AG09319 (cell line): ENCODE data around the gene PCK1.

Experiments used
- DNase-seq: peaks from one replicate; pipeline ENCODE4 v3.0.0-alpha.2; 2010; ENCODE audit warnings: low read depth; ENCODE audit errors: extremely low read depth
- TF ChIP-seq, protein P1 (sequence below): IDR thresholded peaks from 2 replicates; pipeline ENCODE4 v1.5.1; 2011; ENCODE audit warnings: low read depth, mild to moderate bottlenecking, inconsistent platforms, low read length, moderate library complexity

The PCK1 gene

DNA sequence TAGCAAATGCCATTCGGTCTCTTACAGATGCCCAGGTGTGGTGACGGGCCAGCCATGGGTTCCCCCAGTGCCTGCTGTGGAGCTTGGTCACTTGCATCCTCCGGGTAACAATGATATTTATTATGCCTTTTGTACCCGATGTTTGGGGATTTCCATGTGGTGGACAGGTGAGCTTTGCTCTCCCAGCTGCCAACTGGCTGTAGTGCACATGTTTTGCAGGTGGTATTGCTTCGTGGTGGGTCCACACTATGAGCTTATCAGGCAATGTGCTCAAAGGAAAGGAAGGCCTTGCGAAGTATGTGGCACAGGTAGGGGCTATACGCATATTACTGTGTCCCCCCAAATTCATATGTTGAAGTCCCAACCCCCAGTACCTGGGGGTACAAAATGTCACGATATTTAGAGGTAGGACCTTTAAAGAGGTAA, 31.7 kb upstream of the PCK1 start:
- DNase-seq, result no peak
- TF ChIP-seq, protein P1, sequence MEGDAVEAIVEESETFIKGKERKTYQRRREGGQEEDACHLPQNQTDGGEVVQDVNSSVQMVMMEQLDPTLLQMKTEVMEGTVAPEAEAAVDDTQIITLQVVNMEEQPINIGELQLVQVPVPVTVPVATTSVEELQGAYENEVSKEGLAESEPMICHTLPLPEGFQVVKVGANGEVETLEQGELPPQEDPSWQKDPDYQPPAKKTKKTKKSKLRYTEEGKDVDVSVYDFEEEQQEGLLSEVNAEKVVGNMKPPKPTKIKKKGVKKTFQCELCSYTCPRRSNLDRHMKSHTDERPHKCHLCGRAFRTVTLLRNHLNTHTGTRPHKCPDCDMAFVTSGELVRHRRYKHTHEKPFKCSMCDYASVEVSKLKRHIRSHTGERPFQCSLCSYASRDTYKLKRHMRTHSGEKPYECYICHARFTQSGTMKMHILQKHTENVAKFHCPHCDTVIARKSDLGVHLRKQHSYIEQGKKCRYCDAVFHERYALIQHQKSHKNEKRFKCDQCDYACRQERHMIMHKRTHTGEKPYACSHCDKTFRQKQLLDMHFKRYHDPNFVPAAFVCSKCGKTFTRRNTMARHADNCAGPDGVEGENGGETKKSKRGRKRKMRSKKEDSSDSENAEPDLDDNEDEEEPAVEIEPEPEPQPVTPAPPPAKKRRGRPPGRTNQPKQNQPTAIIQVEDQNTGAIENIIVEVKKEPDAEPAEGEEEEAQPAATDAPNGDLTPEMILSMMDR, result no peak

DNA sequence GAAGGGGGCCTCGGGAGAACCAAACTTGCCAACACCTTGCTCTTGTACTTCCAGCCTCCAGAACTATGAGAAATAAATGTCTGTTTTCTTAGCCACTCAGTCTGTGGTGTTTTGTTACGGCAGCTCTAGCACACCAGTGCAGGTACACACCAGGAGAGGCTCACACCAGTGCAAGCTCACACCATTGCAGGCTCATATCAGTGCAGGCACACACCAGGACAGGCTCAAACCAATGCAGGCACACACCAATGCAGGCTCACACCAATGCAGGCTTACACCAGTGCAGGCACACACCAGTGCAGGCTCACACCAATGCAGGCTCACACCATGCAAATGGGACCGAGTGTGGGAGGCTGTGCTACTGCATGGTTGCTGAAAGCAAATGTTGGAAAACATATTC, 31.1 kb upstream of the PCK1 start:
- no peak for DNase-seq
- TF ChIP-seq, protein P1, result no peak

DNA sequence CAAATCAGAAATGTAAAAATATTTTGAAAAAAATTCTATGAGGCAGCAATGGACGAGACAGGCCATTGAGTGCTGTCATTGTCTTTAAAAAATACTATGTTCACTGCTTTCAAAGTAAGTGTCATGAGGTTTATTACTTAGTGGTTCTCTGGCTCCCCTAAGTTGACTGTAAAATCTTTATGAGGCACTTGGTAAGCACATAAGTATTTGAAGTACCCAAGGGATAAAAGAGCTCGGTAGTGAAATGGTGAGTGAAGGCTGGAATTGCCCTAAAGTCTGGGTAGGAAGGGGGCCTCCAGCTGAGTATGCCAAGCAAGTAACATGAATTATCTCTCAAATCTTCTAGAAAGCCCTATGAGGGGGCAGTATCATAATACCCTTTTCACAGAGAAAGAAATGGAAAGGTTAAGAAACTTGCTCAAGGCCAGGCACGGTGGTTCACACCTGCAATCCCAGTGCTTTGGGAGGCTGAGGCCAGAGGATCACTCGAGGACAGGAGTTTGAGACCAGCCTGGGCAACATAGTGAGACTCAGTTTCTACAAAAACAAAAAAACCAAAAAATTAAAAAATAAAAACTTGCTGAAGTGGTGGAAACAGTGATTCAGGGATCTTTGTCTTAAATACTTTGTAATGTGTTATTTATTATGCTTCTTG, 30.5 kb upstream of the PCK1 start:
- no peak for DNase-seq
- TF ChIP-seq, protein P1, result no peak

DNA sequence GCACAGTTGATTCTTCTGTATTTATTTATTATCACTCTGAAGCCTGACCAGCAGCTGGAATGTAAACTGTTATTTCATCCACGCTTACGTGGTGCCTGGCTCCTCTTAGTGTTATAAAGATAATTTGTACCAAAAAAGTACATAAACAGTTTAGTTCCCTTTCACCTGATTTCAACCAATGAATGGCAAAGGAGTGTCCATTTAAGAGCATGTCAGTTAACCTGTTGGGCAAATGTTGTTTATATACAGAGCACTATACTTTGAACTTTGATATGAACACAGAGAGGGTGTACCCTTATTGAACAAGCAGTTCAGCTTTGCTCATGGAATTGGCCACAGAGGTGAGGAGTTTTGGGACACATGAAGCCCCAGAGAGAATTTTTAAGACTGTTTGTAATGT, 28.8 kb upstream of the PCK1 start:
- DNase-seq, result no peak
- TF ChIP-seq, protein P1, result no peak

DNA sequence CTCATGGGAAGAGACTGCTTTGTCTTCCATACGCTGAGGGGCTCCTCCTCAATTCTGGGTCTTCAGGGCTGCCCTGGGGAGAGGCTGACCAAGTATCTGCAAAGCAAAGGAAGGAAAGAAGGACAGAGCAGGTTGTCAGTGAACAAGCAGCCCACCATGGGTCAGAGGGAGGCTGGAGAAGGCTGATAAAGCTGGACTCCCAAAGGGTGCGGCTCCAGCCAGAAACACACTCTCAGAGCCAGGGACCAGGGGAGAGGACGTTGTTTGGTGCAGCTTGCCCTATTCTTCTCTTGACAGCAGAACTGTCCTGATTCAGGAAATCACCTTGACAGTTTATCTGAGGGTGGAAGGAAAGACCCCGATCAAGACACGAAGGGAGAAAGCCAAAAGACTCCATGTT, 25.6 kb upstream of the PCK1 start:
- TF ChIP-seq, protein P1, result no peak
- no peak for DNase-seq

DNA sequence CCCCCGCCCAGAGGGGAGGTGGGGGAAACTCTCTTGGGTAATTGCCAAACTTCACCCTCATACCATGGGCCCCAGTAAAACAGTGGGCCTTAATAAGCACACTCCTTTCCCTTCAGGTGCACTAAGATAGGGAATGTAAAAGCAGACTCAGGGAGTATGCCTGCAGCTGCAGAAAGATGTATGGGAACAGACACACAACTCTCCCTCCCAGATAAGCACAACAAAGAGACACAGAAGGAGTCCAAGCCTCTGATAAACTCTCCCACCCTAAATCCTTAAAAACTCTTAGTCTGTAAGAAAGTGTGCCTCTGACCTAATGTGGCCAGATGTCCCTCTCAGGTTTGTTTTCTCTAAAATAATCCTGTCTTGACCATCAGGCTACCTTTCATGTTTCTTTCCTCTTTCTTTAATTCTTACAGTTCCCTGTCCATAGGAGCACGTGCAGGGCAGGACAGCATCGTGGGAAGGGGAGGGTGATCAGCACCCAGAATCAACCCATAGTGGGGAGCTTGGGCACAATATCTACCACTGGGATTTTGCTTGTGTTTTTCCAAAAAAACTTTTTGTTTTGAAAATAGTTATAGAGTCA, 24.7 kb upstream of the PCK1 start:
- DNase-seq, result no peak
- TF ChIP-seq, protein P1, result no peak

DNA sequence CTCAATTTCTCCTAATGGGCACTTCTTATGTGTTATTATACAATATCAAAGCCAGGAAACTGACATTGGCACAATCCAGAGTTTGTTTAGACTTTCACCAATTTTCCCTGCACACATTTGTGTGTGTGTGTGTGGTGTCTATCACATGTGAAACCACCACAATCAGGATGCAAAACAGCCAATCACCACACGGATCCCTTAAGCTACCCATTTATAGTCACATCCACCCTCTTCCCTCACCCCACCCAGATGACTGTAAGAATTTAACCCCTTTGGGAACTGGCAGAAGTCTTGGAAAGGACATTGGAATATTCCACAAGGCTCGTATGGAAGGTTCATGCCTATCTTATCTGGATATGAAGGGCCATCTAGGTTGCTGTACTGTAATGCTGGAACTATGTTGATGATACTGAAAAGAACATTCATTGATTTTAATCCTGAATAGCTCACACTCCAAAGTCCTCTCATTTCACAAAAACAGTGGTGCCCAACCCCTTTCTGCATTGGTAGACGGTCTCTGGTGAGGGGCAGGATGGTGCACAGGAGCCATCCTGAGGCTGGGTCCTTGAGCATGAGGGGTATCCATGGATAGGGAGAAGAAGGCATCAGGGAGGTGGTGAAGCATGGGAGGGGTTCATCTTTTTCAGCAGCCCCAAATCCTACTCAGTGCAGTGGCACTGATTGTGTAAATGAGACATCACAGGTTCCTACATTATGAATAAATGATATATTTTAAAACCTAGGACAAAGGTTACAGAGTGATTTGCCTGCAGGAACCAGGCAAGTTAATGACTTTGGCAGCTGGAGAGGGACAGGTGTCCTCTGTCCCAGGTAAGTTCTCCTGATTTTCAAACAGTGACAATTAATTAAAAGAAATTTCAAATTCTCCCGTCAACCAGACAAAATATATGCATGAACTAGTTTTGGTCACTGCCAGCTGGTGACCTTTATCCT, 23.9 kb upstream of the PCK1 start:
- no peak for DNase-seq
- TF ChIP-seq, protein P1, result no peak
